WI38 (cell line): ENCODE results near the gene PRKCZ.

Experiments used
- H3K4me3 ChIP-seq: 2 replicates; pipeline ENCODE4 v1.5.1; 2011; ENCODE audit warnings: low read depth, mild to moderate bottlenecking, control low read depth, low read length
- TF ChIP-seq, protein P1 (sequence below): IDR thresholded peaks from 2 replicates; pipeline ENCODE4 v1.5.1; 2012; ENCODE audit warnings: low read depth, mild to moderate bottlenecking, control low read depth, low read length

PRKCZ gene

GRCh38 chr1:2203671-2204414, 153.6 kb downstream of the PRKCZ start:
- TF ChIP-seq, protein P1, sequence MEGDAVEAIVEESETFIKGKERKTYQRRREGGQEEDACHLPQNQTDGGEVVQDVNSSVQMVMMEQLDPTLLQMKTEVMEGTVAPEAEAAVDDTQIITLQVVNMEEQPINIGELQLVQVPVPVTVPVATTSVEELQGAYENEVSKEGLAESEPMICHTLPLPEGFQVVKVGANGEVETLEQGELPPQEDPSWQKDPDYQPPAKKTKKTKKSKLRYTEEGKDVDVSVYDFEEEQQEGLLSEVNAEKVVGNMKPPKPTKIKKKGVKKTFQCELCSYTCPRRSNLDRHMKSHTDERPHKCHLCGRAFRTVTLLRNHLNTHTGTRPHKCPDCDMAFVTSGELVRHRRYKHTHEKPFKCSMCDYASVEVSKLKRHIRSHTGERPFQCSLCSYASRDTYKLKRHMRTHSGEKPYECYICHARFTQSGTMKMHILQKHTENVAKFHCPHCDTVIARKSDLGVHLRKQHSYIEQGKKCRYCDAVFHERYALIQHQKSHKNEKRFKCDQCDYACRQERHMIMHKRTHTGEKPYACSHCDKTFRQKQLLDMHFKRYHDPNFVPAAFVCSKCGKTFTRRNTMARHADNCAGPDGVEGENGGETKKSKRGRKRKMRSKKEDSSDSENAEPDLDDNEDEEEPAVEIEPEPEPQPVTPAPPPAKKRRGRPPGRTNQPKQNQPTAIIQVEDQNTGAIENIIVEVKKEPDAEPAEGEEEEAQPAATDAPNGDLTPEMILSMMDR = no peak
- H3K4me3 ChIP-seq = peak overlapping the region; percentile 52

DNA sequence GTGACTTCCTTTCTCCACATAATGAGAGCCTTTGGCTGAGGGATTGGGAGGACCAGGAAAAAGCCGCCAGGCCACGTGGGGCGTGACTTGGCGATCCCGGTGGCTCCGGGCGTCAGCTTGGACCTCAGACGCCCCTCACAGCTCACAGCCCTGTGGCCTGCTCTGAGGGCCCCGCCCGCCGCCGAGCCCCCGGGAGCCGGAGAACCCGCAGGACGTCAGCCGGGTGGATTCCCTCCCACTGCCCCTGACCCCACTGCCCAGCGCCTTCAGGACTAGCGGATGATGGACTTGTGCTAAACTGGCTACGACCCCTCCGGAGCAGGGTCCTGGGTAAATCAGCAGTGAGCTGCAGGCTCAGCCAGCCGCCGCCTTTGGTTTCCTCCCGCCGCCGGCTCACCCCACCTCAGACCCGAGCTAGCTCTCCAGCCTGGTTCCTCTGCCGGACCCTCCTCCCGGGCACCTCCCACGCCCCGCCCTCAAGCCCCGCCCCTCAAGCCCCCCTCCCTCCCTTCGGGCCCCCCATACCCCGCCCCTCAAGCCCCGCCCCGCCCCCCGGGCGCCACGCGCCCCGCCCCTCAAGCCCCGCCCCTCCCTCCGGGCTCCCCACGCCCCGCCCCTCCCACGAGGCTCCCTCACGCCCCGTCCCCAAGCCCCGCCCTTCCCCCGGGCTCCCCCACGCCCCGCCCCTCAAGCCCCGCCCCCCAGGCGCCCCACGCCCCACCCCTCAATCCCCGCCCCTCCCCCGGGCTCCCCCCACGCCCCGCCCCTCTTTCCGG, 154.4 kb downstream of the PRKCZ start:
- peak overlapping the region; percentile 52 for H3K4me3 ChIP-seq
- TF ChIP-seq, protein P1 = no peak

GRCh38 chr1:2205191-2205952, 155.2 kb downstream of the PRKCZ start:
- H3K4me3 ChIP-seq = peak overlapping the region; percentile 40
- TF ChIP-seq, protein P1 = no peak

- TF ChIP-seq, protein P1 = no peak
- H3K4me3 ChIP-seq = no peak overlapping the region
These were observed 156.7 kb downstream of the PRKCZ start for GRCh38 chr1:2206813-2207487.

GRCh38 chr1:2208309-2209239, 158.4 kb downstream of the PRKCZ start:
- TF ChIP-seq, protein P1 = no peak

GRCh38 chr1:2209400-2210083, 159.3 kb downstream of the PRKCZ start:
- no peak overlapping the region for H3K4me3 ChIP-seq
- TF ChIP-seq, protein P1 = no peak

More at GRCh38 chr1:2208309-2209239, 158.4 kb downstream of the PRKCZ start:
- no peak overlapping the region for H3K4me3 ChIP-seq
